Neutrophil (primary cell): ENCODE measurements around the gene CALN1.

Experiments used
- H3K27ac ChIP-seq: fragments of 200-600 bp; sonication (generic); 2 replicates; pipeline ENCODE4 v1.5.1; 2016; ENCODE audit warnings: mild to moderate bottlenecking, moderate library complexity
- H3K27me3 ChIP-seq: fragments of 200-600 bp; sonication (generic); 2 replicates; pipeline ENCODE4 v1.6.0; 2016; ENCODE audit warnings: mild to moderate bottlenecking
- H3K36me3 ChIP-seq: fragments of 200-600 bp; sonication (generic); 2 replicates; pipeline ENCODE4 v1.5.1; 2017
- H3K4me1 ChIP-seq, 2 experiments: fragments of 200-600 bp in 1 of 2; sonication (generic) in 1 of 2; 1 replicate in 1 of 2; 2 replicates in 1 of 2; pipeline versions ENCODE4 v1.5.1 to v1.6.1; 2013 to 2016; ENCODE audit warnings: low read depth in 1 of 2, low read length in 1 of 2, mild to moderate bottlenecking in 1 of 2, moderate library complexity in 1 of 2; ENCODE audit not compliant: control insufficient read depth in 1 of 2, insufficient read depth in 1 of 2
- H3K4me3 ChIP-seq, 2 experiments: fragments of 200-600 bp in 1 of 2; sonication (generic) in 1 of 2; 1 replicate in 1 of 2; 2 replicates in 1 of 2; pipeline ENCODE4 v1.5.1; 2013 to 2016; ENCODE audit warnings: low read depth in 1 of 2, low read length in 1 of 2, mild to moderate bottlenecking in 1 of 2, moderate library complexity in 1 of 2
- H3K9me3 ChIP-seq: fragments of 200-600 bp; sonication (generic); 2 replicates; pipeline ENCODE4 v1.5.1; 2016
- CTCF ChIP-seq: fragments of 200-600 bp; sonication (generic); IDR thresholded peaks from 2 replicates; pipeline ENCODE4 v1.5.1; 2016; ENCODE audit warnings: antibody characterized with exemption

Gene CALN1

GRCh38 chr7:72437061-72437585 lies 25.0 kb upstream of the CALN1 start:
- Histone ChIP-seq H3K4me1 (no peaks in the 10 kb centered on the region), H3K4me3 (no peak overlapping the region), H3K27ac (no peak overlapping the region), H3K27me3 (no peaks in the 10 kb centered on the region), H3K9me3 (no peaks in the 10 kb centered on the region), H3K36me3 (no peaks in the 10 kb centered on the region)
- no peak for TF ChIP-seq CTCF

- Histone ChIP-seq H3K9me3 (no peaks in the 10 kb centered on the region), H3K27me3 (no peaks in the 10 kb centered on the region), H3K4me3 (no peak overlapping the region), H3K36me3 (no peaks in the 10 kb centered on the region), H3K27ac (no peak overlapping the region), H3K4me1 (no peaks in the 10 kb centered on the region)
- no peak for TF ChIP-seq CTCF
Measured at GRCh38 chr7:72435925-72436480, 23.9 kb upstream of the CALN1 start.

- H3K4me1 ChIP-seq: no peaks in the 10 kb centered on the region
- H3K9me3 ChIP-seq: no peaks in the 10 kb centered on the region
- TF ChIP-seq CTCF: no peak
- H3K4me3 ChIP-seq: no peak overlapping the region
- no peaks in the 10 kb centered on the region for H3K27me3 ChIP-seq
- no peaks in the 10 kb centered on the region for H3K36me3 ChIP-seq
- no peak overlapping the region for H3K27ac ChIP-seq
Measured at GRCh38 chr7:72435366-72435765, 23.2 kb upstream of the CALN1 start.

- no peak overlapping the region for H3K4me3 ChIP-seq
- TF ChIP-seq CTCF: no peak
- no peak overlapping the region for H3K27ac ChIP-seq
- H3K27me3 ChIP-seq: no peaks in the 10 kb centered on the region
- no peaks in the 10 kb centered on the region for H3K9me3 ChIP-seq
- H3K4me1 ChIP-seq: no peaks in the 10 kb centered on the region
- no peaks in the 10 kb centered on the region for H3K36me3 ChIP-seq
Measured at GRCh38 chr7:72430531-72430930, 18.4 kb upstream of the CALN1 start.

- no peak overlapping the region for H3K4me3 ChIP-seq
- no peak overlapping the region for H3K27ac ChIP-seq
- H3K36me3 ChIP-seq: no peaks in the 10 kb centered on the region
- H3K9me3 ChIP-seq: no peaks in the 10 kb centered on the region
- H3K4me1 ChIP-seq: no peaks in the 10 kb centered on the region
- no peak for TF ChIP-seq CTCF
- no peaks in the 10 kb centered on the region for H3K27me3 ChIP-seq
Measured at GRCh38 chr7:72429316-72429715, 17.2 kb upstream of the CALN1 start.
